Glutamatergic neuron (in vitro differentiated cells): ENCODE results near the gene FNDC3B. TPM values are rescaled to one million over a fixed set of nuclear protein-coding genes. Genes with fewer than 3 reads are reported as not detected.

Experiments
- DNase-seq: peaks from one replicate; pipeline ENCODE4 v3.0.0; 2022
- H3K27ac Mint-ChIP-seq: one replicate; pipeline ENCODE4 v1.8.0; 2020; ENCODE audit warnings: mild to moderate bottlenecking, mixed read lengths, inconsistent platforms; ENCODE audit not compliant: unreplicated experiment
- H3K27me3 Mint-ChIP-seq: one replicate; pipeline ENCODE4 v1.8.0; 2020; ENCODE audit warnings: mild to moderate bottlenecking, moderate library complexity, mixed read lengths, inconsistent platforms; ENCODE audit not compliant: unreplicated experiment
- H3K36me3 Mint-ChIP-seq: one replicate; pipeline ENCODE4 v1.8.0; 2020; ENCODE audit warnings: mild to moderate bottlenecking, mixed read lengths, inconsistent platforms; ENCODE audit not compliant: unreplicated experiment
- H3K4me1 Mint-ChIP-seq: one replicate; pipeline ENCODE4 v1.8.0; 2020; ENCODE audit warnings: mild to moderate bottlenecking, low read depth, mixed read lengths, inconsistent platforms; ENCODE audit not compliant: unreplicated experiment
- H3K4me3 Mint-ChIP-seq: one replicate; pipeline ENCODE4 v1.8.0; 2020; ENCODE audit warnings: mild to moderate bottlenecking, mixed read lengths, inconsistent platforms; ENCODE audit not compliant: unreplicated experiment
- H3K9me3 Mint-ChIP-seq: one replicate; pipeline ENCODE4 v1.8.0; 2020; ENCODE audit warnings: mild to moderate bottlenecking, moderate library complexity, mixed read lengths, inconsistent platforms; ENCODE audit not compliant: unreplicated experiment
- CTCF ChIP-seq: fragments of 200-600 bp; sonication (generic); IDR thresholded peaks from one replicate; pipeline ENCODE4 v1.5.0; 2021; ENCODE audit not compliant: partially characterized antibody, unreplicated experiment
- total RNA-seq: library from RNA; stranded (reverse); fragmentation: NEBNext Ultra II Directional; extraction: Animal tissue kit (Norgen Biotek cat#: 25700); gene quantifications from one replicate; pipeline ENCODE4 v1.2.1, GENCODE V29; 2021; ENCODE audit not compliant: unreplicated experiment

FNDC3B gene
- total RNA-seq, 1 donor from 2014 or later, result 11.7 TPM

GRCh38 chr3:172326993-172327392, 287.6 kb downstream of the FNDC3B start:
- peaks cover 1% of the 10 kb centered on the region for H3K9me3 Mint-ChIP-seq
- no peak overlapping the region for H3K27ac Mint-ChIP-seq
- H3K4me1 Mint-ChIP-seq, result no peaks in the 10 kb centered on the region
- no peaks in the 10 kb centered on the region for H3K36me3 Mint-ChIP-seq
- no peaks in the 10 kb centered on the region for H3K27me3 Mint-ChIP-seq
- no peak overlapping the region for H3K4me3 Mint-ChIP-seq
- TF ChIP-seq CTCF, result no peak
- no peak for DNase-seq

- peaks cover 1% of the 10 kb centered on the region for H3K9me3 Mint-ChIP-seq
- no peak for DNase-seq
- H3K4me1 Mint-ChIP-seq, result no peaks in the 10 kb centered on the region
- no peak overlapping the region for H3K27ac Mint-ChIP-seq
- H3K4me3 Mint-ChIP-seq, result no peak overlapping the region
- H3K36me3 Mint-ChIP-seq, result no peaks in the 10 kb centered on the region
- H3K27me3 Mint-ChIP-seq, result no peaks in the 10 kb centered on the region
- no peak for TF ChIP-seq CTCF
These were observed 288.9 kb downstream of the FNDC3B start for GRCh38 chr3:172328282-172328681.

GRCh38 chr3:172329070-172329469, 289.7 kb downstream of the FNDC3B start:
- Mint-ChIP-seq H3K36me3 (no peaks in the 10 kb centered on the region), H3K4me3 (no peak overlapping the region), H3K9me3 (peaks cover 1% of the 10 kb centered on the region), H3K27ac (no peak overlapping the region), H3K4me1 (no peaks in the 10 kb centered on the region), H3K27me3 (peaks cover 2% of the 10 kb centered on the region)
- TF ChIP-seq CTCF, result no peak
- DNase-seq, result no peak

- no peak overlapping the region for H3K27ac Mint-ChIP-seq
- peaks cover 2% of the 10 kb centered on the region for H3K27me3 Mint-ChIP-seq
- DNase-seq, result no peak
- no peak overlapping the region for H3K4me3 Mint-ChIP-seq
- no peak for TF ChIP-seq CTCF
- H3K4me1 Mint-ChIP-seq, result no peaks in the 10 kb centered on the region
- no peaks in the 10 kb centered on the region for H3K9me3 Mint-ChIP-seq
- H3K36me3 Mint-ChIP-seq, result no peaks in the 10 kb centered on the region
These were observed 291.0 kb downstream of the FNDC3B start for GRCh38 chr3:172330413-172330812.

- Mint-ChIP-seq H3K4me3 (no peak overlapping the region), H3K27ac (no peak overlapping the region), H3K36me3 (no peaks in the 10 kb centered on the region), H3K9me3 (no peaks in the 10 kb centered on the region), H3K4me1 (no peaks in the 10 kb centered on the region), H3K27me3 (peaks cover 2% of the 10 kb centered on the region)
- peak; percentile 86 for TF ChIP-seq CTCF
- DNase-seq, result peak; percentile 69
These were observed 293.1 kb downstream of the FNDC3B start for GRCh38 chr3:172332256-172333041.
